22Rv1 (cell line): ENCODE results near the gene RABEPK.
A peak's percentile ranks its signal among the peaks of the same experiment; 100 is the strongest.
"Not testable (repeated sequence)": the region's sequence is repeated elsewhere in the genome, so short reads cannot be mapped to it uniquely, and the experiment has no call there.

Experiments
- H3K27ac ChIP-seq: fragments of 450-650 bp; 2 replicates; pipeline ENCODE4 v1.5.1; 2017
- ZFX ChIP-seq: fragments of 450-650 bp; IDR thresholded peaks from 2 replicates; pipeline ENCODE4 v1.6.1; 2017; ENCODE audit warnings: antibody characterized with exemption, borderline replicate concordance
- TF ChIP-seq, protein P1 (sequence below): fragments of 450-650 bp; IDR thresholded peaks from 2 replicates; pipeline ENCODE4 v1.5.1; 2017; ENCODE audit warnings: mild to moderate bottlenecking

The RABEPK gene

GRCh38 chr9:125261501-125262293 is 61.4 kb downstream of the RABEPK start, which contains the start of gene GAPVD1:
GAPVD1 (plus strand) TSS chr9:125261826; CDS start chr9:125298922, 37,096 bp downstream.
- no peak for TF ChIP-seq ZFX
- TF ChIP-seq, protein P1, sequence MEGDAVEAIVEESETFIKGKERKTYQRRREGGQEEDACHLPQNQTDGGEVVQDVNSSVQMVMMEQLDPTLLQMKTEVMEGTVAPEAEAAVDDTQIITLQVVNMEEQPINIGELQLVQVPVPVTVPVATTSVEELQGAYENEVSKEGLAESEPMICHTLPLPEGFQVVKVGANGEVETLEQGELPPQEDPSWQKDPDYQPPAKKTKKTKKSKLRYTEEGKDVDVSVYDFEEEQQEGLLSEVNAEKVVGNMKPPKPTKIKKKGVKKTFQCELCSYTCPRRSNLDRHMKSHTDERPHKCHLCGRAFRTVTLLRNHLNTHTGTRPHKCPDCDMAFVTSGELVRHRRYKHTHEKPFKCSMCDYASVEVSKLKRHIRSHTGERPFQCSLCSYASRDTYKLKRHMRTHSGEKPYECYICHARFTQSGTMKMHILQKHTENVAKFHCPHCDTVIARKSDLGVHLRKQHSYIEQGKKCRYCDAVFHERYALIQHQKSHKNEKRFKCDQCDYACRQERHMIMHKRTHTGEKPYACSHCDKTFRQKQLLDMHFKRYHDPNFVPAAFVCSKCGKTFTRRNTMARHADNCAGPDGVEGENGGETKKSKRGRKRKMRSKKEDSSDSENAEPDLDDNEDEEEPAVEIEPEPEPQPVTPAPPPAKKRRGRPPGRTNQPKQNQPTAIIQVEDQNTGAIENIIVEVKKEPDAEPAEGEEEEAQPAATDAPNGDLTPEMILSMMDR: peak; percentile 71
- H3K27ac ChIP-seq: peak within 1 kb of the TSS; percentile 77

DNA sequence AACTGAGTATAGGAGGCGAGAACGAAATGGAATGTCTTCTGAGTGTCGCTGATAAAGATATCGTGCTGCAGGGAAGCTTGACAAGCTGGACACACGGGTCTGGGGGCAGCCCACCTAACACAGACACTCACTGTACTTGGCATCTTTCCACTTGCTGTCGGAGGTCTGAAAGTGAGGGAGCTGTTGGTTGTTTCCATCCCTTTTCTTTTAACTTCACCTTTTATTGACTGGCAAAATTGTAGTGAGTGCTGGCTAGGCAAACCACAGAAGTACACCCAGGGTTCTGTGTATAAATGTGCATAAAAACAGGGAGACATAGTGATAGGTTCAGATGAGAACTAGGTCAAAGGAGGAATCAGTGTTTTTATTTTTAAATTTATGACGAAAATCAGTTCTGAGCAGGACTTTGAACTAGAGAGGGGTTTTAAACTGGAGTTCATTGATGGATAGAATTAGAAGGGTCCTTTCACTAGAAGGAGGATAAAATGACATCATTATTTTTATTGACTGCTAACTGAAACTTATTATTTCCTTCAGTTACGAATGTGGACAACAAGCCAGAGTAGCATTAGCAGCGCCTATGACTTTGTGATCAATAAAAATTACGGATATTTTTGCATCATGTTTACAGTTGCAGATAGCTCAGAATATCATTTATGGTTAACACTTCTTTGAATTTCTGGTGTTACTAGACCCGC is 62.1 kb downstream of the RABEPK start:
- H3K27ac ChIP-seq: peak overlapping the region; percentile 77
- TF ChIP-seq, protein P1: no peak
- no peak for TF ChIP-seq ZFX

GRCh38 chr9:125264068-125264467 is 63.7 kb downstream of the RABEPK start:
- not testable (repeated sequence) for H3K27ac ChIP-seq

DNA sequence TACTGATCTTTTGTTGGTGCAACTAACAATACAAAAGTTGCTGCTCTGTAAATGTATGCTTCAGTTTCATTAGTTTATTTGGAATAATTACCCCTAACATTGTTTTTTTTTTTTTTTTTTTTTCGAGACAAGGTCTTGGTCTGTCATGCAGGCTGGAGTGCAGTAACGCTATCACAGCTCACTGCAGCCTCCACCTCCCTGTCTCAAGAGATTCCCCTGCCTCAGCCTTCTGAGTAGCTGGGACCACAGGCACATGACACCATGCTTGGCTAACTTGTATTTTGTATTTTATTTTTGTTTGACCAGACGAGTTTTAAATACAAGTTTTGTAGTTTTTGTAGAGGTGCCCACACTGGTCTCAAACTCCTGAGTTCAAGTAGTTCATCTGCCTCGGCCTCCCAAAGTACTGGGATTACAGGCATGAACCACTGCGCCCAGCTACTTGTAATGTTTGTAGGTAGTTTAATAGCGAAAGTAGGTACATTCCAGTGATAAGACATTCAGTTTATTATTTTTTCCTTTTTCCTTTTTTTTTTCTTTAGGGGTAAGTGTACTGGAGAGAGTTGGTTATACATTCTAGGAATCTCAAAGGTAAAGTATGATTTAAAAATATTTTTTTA is 68.2 kb downstream of the RABEPK start:
- TF ChIP-seq, protein P1: no peak
- TF ChIP-seq ZFX: no peak
- no peak overlapping the region for H3K27ac ChIP-seq

DNA sequence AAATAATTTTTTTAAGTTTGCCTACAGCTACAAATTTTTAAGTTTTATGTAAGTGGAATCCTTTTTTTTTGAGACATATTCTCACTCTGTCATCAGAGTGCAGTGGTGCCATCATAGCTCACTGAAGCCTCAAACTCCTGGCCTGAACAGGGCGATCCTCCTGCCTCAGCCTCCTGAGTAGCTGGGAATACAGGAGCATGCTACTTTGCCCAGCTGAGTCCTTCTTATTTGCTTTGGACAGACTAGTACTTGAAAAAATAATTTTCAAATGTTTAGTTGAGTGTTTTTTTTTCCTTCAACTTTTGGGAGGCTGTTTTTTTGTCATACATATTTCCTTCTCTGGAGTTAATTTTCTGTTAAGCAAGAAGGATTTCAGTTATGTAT is 68.7 kb downstream of the RABEPK start:
- TF ChIP-seq, protein P1: no peak
- no peak for TF ChIP-seq ZFX
- no peak overlapping the region for H3K27ac ChIP-seq

DNA sequence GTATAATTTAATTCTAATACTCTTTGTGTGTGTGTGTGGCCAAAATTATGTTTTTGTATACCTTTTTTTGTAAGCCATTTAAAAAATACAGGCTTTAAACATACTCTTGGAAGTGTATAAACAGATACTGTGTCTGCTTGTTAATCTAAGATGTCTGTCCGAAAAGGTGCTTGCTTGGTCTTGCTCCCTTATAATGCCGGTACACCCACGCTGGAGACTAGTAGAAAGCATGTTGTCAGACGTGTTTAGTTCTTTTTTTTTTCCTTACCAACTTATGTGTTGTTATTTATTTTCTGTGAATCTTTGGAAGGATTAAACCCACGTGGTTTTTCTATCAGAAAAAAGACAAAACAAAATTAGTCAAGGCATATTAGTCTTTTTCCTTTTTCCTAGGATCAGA is 70.7 kb downstream of the RABEPK start:
- TF ChIP-seq, protein P1: no peak
- no peak for TF ChIP-seq ZFX
- no peak overlapping the region for H3K27ac ChIP-seq

- TF ChIP-seq ZFX: no peak
- TF ChIP-seq, protein P1: no peak
- peak overlapping the region; percentile 38 for H3K27ac ChIP-seq
Measured at GRCh38 chr9:125272697-125273096, 72.4 kb downstream of the RABEPK start.
